Measurements from ENCODE around the gene SCN9A.
"Not testable (repeated sequence)": the region's sequence is repeated elsewhere in the genome, so short reads cannot be mapped to it uniquely, and the experiment has no call there.

The SCN9A gene

GRCh38 chr2:166375736-166376487, at the start of gene SCN9A:
Gene SCN9A, minus strand, starts transcription at chr2:166375944. Its CDS starts 64,188 bp downstream, at chr2:166311756.
- DNase-seq (ENCODE audit: low read depth, low spot score): no peak

DNA sequence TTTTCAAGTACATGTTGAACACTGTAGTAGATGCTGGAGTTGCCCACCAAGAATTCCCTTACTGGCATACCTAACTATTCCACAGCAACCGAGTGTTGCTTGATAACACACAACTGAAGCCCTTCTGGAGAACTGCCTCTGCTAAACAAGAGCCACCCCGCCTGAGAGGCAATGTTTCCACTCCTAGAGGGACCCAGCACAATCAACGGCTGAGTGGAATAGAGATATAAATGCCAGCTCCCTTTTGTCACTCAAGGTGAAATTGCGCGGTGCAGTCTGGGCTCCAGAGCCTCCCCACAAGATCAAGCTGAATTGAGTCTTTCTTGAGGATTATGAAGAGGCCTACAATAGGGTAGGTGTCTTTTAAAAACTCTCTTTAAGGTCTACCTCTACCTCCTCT, 49.1 kb upstream of the SCN9A start:
- no peak for DNase-seq (ENCODE audit: low read depth, low spot score)

- no peak for DNase-seq (ENCODE audit: low read depth, low spot score)
Observed at GRCh38 chr2:166419616-166419934, 43.8 kb upstream of the SCN9A start.

DNA sequence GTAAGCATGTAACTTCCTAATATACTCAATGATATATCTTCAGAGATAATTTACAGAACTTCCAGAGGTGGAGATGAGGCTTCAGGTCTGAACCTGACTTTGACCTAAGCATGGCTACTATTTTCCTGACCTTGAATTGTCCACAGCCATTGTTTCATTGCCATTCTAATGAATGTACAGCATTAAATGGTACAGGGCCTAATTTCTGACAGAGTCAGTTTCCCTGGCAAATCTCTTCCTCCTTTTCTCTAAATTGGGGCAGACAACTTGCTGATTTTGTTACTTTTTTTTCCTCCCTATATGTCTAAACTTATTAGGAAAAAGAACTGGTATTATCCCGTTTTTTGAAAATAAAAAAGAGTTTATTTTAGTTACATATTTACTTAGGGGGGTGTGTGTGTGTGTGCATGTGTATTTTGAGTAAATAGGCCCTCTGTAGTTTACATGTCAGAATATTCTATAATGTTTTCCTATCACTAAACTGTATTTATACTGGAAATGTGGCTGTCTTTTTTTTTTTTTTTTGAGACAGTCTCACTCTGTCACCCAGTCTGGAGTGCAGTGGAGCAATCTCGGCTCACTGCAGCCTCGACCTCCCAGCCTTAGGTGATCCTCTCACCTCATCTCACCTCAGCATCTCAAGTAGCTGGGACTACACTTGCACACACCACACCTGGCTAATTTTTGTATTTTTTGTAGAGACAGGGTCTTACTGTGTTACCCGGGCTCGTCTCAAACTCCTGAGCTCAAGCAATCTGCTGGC, 43.3 kb upstream of the SCN9A start:
- DNase-seq (ENCODE audit: low read depth, low spot score): no peak

DNA sequence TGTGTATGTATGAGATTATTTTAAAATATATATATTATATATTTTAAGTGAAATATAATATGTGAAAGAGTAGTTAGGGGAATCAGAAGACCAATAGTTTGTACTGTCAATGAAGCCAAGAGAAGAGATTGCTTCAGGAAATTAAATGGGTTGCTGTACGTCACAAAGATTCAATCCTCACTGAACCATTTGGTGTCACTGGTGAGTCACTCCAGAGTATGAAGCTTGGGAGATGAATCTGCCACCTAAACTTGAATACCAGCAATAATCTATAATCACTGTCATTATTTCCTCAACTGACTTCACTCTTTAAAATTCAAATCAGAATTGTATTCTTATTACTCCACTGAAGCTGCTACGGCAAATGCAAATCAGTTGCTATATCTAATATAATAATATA, 41.9 kb upstream of the SCN9A start:
- no peak for DNase-seq (ENCODE audit: low read depth, low spot score)

DNA sequence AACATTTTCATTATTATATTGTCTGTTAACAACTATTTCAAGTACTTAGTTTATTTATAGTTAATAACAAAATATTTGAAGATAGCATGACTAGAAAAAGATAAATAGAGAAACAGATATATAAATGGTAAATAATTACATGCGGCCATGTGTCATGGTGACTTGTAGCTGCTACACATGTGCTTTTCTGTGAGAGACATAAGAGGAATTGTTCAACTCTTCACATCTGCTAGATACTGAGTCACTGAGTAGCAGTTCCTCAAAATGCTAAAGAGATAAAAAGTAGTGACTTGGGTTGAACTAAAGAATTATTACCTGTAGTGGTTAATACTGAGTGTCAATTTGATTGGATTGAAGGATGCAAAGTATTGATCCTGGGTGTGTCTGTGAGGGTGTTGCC, 37.5 kb upstream of the SCN9A start:
- no peak for DNase-seq (ENCODE audit: low read depth, low spot score)

DNA sequence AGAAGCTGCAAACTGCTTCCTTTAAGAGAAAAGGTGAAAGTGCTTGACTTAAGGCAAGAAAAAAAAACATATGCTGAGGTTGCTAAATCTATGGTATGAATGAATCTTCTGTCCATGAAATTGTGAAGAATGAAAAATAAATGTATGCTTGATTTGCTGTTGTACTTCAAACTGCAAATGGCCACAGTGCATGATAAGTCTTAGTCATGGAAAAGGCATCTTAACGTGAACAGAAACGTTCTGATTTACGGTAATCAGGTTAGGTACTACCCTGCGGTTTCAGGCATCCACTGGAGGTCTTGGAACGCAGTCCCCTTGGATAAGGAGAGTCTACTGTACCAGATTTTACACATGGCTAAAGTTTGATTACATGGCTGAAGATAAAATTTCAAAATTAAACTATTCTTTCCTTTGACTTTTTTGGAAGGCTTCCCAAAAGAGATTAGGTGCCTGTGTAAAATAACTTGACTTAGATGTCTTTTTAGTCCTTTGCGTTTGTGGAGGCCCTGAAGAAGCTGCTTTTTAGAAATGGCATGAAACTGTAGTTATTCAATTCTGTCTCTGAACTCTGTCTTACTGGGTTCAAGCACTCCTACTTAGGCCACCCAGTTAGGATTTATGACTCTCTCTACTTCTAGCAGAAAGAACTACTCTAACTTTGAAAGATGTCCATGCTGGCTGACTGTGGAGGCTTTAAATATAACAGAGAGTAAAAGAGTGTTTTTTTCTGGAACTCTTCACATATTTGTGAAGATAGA, 35.9 kb upstream of the SCN9A start:
- DNase-seq (ENCODE audit: low read depth, low spot score): no peak

- no peak for DNase-seq (ENCODE audit: low read depth, low spot score)
Observed at GRCh38 chr2:166410828-166411472, 35.2 kb upstream of the SCN9A start.

DNA sequence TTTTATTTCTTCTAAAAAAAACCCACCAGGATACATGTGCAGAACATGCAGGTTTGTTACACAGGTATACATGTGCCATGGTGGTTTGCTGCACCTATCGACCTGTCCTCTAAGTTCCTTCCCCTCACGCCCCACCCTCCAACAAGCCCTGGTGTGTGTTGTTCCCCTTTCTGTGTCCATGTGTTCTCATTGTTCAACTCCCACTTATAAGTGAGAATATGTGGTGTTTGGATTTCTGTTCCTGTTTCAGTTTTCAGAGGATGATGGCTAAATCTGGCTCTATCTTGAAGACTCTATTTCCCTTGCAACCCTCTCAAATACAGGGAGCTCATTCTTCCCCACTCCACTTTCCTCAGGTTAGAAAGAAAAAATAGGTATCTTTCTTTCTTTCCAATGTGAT, 32.0 kb upstream of the SCN9A start:
- DNase-seq (ENCODE audit: low read depth, low spot score): not testable (repeated sequence)

- DNase-seq (ENCODE audit: low read depth, low spot score): no peak
Observed at GRCh38 chr2:166406374-166406773, 30.6 kb upstream of the SCN9A start.

DNA sequence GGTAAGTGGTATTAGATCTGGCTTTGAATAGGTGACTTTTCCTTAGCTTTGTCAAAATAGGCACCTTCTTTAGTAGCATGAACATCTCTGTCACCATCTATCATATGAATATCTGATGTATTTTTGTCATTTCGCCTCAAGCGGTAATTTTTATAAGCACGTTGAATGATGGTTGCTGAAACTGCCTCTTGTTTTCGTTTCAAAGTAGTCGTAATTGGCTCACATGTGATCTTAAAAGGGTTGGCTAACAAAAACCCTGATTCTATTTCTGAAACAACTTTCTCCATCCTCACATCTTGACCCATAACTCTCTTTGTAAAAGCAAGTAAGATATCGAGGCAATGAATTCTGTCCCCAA, 29.8 kb upstream of the SCN9A start:
- DNase-seq (ENCODE audit: low read depth, low spot score): no peak

GRCh38 chr2:166404831-166405568, 29.3 kb upstream of the SCN9A start:
- no peak for DNase-seq (ENCODE audit: low read depth, low spot score)

DNA sequence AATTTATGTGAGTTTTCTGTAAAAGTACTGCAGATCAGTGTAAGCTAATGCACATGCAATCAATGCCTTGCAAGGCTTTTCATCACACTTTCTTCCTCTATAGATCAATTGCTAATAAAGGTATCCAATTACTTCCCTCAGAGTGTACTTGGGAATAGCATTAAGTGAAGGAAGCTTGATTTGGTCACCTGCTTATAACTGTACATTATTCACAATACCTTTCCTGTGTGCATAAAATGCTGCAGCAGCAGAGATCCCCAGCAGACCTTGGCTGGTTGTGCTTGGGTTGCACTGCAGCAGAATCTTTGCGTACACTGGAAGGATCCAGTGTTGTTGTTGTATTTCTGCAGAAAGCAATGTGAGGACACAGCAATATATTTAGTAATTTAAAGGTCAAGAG, 18.5 kb upstream of the SCN9A start:
- DNase-seq (ENCODE audit: low read depth, low spot score): no peak

DNA sequence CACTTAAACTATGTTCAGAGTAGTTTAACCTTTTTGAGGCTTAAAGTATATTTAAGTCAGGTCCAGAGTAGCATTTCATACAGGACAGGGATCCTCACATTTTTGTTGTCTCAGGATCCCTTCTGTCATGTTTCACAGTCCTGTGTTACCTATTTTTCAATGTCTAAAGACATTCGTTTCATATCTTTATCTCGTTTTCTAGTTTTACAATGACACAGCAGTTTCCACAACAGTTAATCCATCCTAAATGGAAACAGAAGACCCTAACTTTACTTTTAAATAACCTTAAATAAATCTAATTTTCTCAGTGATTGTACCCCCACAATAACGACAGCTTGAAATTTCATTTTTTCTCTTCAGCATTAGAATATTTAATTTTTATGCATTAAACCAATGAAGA, 17.3 kb upstream of the SCN9A start:
- no peak for DNase-seq (ENCODE audit: low read depth, low spot score)

GRCh38 chr2:166388481-166389070, 12.8 kb upstream of the SCN9A start:
- no peak for DNase-seq (ENCODE audit: low read depth, low spot score)

DNA sequence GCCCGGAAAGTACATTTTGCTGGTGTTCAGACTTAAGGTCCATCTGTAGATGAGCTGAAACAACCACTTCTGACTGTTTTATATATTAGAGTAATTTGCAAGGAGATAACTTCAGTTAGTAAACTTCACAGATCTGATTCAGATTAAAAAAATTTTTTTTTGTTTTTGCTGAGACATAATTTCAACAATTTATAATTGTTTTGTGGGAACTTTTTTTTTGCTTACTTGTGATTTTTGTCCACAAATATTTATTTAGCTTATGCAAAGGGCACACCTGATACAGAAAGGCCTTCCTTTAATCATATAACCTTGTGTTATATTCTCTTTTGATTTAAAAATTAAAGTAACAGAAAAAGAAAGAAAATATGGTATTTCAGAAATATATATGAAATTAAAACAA, 9.6 kb upstream of the SCN9A start:
- DNase-seq (ENCODE audit: low read depth, low spot score): no peak

DNA sequence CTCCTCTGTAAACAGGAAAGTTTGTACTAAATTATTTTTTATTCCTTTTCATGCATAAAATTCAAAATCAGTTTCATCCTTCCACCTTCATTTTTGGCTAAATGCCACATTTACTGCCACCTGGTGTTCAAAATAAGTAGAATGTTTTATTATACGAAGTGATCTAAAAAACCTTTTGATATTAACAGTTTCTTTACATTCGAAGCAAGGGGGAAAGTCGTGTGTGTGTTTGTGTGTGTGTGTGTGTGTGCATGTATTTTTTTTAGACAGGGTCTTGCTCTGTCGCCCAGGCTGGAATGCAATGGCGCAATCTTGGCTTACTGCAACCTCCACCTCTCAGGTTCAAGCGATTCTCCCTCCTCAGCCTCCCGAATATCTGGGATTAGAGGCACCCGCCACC, 9.0 kb upstream of the SCN9A start:
- no peak for DNase-seq (ENCODE audit: low read depth, low spot score)

GRCh38 chr2:166382448-166382847, 6.7 kb upstream of the SCN9A start:
- no peak for DNase-seq (ENCODE audit: low read depth, low spot score)

DNA sequence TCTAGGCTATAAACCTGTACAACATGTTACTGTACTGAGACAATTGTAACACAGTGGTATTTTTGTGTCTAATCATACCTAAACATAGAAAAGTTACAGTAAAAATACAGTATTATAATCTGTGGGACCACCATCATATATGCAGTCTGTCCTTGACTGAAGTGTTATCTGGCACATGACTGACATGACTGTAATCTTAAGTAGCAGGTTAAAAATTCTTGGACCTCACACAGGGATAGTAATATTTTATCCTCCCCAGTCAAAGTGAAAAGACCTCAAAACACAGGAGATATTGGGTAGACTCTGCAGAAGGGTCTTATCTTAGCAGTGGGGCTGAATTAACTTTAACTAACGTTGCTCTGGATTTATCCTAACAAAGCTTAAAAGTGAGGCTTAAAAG, 4.9 kb upstream of the SCN9A start:
- DNase-seq (ENCODE audit: low read depth, low spot score): no peak

DNA sequence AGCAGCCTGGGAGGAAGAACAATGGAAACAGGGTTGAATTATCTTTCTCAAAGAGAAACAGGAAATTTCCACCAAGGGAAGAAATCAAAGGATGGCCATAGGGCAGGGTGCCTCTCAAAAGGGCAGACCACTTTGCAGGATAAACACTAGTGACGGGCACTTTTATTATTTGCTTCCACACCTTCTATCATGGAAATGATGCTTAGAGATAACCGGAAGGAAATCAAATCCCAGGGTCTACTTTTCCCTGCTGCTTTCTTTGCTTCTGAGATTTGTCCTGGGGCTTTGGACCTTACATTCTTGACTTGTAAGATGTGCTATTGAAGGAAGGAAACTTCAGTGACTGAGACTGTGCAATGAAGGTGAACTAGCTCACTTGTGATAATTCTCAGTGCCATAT, 1.1 kb upstream of the SCN9A start:
- DNase-seq (ENCODE audit: low read depth, low spot score): no peak

- DNase-seq (ENCODE audit: low read depth, low spot score): no peak
Observed at GRCh38 chr2:166376488-166376828, 714 bp upstream of the SCN9A start.
